Right kidney (tissue), 1 donor: ENCODE data around the gene ZNRF1.
"Not testable (repeated sequence)": the region's sequence is repeated elsewhere in the genome, so short reads cannot be mapped to it uniquely, and the experiment has no call there.

Experiments
- DNase-seq: peaks from one replicate; pipeline ENCODE4 v3.0.0-alpha.2; 2016

ZNRF1 gene

DNA sequence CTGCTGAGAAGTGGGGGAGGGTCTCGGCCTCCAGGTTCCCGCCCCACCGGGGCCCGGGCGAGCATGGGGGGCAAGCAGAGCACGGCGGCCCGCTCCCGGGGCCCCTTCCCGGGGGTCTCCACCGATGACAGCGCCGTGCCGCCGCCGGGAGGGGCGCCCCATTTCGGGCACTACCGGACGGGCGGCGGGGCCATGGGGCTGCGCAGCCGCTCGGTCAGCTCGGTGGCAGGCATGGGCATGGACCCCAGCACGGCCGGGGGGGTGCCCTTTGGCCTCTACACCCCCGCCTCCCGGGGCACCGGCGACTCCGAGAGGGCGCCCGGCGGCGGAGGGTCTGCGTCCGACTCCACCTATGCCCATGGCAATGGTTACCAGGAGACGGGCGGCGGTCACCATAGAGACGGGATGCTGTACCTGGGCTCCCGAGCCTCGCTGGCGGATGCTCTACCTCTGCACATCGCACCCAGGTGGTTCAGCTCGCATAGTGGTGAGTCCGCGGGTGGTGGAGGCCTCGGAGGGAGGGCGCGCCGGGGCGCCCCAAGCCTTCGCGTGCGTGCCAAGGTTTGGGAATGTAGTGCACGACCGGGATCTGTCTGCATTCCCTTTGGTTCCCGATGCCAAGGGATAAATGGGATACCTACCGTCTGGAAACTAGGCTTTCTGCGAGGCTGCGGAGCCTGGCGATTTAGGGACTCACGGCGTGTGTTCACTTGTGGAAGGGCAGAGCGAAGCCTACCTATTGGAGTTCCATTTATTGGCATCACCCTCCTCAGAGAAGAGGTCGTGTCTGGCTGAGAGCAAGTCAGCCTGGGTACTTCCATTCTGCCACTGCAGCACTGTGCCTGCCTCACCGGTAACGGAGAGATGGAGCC, 1.0 kb downstream of the ZNRF1 start:
- peak; percentile 75 for DNase-seq

DNA sequence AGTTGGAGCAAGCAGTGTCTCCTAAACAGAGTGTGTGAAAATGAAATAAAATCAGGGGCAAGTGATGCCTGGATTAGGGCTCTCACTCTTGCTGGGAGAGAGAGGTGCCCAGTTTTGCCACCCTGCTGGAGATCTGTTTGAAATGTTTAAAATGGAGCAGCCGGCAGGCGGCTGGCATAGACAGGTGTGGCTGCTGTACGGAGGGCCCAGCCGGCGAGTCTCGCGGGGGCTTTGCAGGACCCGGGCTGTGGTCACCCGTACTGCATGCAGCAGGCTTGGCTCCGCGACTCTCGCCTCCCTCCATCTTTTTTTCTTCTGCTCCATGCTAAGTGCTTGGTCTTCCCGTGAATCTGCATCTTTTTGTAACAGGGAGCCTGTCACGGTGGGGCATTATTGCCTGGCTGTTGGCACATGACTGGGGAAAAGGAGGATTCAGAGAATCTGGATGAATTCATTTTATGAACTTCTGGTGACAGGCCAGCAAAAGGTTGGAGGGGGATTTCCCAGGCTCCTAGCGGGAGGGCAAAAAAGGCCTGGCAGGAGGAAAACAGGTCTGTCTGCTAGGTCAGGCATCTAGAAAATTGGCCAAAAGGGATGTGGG, 1.8 kb downstream of the ZNRF1 start:
- DNase-seq: peak; percentile 51

DNA sequence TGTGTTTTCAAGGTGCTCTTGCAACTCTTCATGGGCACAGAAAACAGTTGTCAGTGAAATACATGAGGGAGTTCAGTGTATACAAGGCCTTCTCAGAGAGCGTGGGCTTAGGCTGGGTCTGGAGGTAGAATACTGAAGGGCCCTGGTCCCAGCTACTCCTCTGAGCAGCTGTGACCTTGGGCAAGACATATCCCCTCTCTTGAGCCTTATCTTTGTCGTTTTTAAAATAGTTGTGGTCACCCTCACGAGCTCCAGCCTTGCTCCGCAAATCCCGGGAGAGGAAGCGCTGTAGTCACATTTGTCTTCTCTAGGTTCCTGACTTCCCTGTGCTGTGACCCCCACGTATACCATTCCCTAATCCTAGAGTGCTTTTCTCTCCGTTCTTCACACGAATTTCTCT, 3.6 kb downstream of the ZNRF1 start:
- DNase-seq: no peak

DNA sequence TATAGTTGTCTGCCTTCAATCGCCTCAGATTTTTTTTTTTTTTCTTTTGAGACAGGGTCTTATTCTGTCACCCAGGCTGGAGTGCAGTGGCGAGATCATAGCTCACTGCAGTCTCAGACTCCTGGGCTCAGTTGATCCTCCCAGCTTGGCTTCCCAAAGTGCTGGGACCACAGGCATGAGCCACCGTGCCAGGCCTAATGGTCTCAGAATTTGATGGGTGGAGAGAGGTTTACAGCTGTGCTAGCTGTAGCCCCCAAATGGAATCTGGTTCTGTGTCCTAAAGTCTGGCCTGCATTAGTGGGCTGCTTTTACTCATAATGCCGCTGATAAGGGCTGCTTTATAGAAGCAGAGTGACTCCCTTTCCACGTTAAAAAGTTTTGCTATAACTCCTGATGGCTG, 5.1 kb downstream of the ZNRF1 start:
- DNase-seq: no peak

DNA sequence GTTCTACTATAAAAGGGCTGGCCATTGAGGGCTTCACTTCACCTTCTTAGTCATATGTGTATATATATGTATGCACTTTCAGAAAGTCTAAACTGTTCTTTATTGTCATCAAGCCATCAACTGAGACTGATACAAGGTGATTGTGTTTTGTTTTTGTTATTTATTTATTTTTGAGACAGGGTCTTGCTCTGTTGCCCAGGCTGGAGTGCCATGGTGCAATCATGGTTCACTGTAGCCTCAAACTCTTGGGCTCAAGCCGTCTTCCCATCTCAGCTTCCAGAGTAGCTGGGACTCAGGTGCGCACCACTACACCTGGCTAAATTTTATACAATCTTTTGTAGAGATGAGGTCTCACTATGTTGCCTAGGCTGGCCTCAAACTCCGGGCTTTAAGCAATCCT, 5.6 kb downstream of the ZNRF1 start:
- no peak for DNase-seq

DNA sequence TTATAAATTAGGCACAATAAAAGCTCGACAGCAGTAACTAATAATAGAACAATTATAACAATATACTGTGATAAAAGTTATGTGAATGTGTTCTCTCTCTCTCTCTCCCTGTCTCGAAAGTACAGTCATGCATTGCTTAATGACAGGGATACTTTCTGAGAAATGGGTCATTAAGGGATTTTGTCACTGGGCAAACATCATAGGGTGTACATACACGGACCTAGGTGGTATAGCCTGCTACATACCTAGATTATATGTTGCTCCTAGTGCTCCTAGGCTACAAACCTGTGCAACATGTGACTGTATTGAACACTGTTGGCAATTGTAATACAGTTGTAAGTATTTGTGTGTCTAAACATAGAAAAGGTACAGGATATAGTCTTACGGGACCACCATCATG, 6.9 kb downstream of the ZNRF1 start:
- no peak for DNase-seq

DNA sequence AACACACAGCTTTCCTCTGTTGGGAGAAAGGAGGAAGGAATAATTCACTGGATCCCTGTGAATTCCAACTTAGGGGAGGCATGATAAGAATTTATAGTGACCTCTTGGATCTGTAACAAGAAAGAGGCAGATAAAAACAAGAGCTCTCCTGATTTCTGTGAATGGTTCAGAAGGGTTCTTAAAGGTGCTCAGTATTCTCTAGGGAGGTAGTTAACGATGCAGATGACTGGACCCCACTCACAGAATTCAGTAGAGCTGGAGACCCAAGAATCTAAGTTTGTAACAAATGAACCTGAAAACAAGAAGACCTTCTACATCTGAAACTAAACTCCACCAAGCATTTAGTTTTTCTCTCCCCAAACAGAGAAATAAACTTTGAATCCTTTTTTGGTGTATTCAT, 8.6 kb downstream of the ZNRF1 start:
- DNase-seq: no peak

DNA sequence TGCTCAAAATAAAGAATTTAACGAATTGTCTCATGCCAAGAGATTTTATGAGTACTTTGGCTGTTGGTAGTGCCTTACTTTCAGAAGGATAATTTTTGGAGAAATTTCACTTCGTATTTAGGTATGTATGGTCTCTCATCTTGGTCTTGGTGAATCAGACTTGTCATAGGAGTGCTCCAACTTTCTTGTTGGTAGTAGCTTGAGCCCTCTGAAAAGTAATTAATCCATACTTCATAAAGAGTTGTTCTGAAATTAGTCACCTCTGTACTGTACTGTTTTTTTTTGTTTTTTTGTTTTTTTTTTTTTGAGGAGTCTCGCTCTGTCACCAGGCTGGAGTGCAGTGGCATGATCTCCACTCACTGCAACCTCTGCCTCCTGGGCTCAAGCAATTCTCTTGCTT, 11.6 kb downstream of the ZNRF1 start:
- no peak for DNase-seq

DNA sequence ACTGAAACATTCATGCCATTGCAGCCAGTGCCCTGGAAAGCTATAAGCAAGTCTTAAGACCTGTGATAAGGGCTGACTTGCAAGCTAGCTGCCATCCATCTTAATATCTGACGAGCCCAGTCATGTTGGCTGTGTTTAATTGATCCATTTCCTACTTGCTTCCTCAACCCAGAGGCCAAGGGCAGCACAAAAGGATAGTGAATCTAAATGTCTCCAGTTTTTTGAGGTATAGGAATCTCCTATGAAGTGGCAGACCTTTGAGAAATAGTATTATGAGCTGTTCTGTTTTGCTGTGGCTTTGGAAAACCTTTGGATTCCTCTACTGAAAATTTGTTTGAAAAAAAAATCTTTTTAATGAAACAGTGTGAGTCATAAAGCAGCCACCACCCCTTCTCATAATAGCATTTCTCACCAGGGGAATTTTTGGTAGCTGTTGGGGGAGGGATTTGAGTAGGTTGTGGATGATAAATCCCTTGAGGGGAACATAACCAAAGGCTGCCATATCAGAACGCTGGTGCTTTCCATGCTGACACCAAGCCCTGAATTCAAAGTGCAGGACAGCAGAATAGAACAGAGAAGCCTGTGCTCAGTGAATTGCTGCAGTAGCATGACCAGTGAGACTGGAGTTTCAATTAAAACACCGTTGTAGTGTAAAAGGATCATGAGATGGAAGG, 12.9 kb downstream of the ZNRF1 start:
- no peak for DNase-seq

DNA sequence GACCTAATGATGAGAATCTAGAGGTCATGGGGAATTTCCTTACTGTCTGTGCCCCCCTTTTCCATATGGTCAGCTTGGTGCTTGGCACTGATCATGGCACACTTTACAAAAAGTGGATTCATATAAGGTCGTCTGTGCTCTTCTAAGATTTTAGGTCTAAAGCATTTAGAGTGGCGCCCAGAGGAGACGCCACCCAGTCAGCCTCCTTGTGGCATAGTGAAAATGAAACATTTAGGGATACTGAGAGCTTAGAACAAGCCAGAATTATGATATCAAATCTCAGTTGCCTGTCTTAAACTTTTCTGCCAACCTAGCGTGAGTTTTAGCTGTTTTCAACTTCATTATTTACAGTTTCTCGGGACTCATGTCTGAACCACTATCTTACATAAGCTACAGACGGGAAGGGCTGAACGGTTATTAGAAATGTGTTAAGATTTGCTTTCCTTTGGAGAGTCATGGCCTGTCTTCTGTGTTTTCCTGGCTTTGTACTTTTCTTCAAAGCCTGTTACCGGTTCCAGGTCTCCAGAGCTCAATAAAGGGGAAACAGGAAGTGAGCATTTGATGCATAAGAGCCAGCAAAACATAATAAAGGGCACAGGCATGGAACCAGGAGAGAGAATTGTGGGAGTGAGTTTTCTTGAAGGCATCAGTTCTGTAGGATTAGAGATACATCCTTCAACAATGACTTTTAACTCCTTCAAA, 13.7 kb downstream of the ZNRF1 start:
- no peak for DNase-seq

DNA sequence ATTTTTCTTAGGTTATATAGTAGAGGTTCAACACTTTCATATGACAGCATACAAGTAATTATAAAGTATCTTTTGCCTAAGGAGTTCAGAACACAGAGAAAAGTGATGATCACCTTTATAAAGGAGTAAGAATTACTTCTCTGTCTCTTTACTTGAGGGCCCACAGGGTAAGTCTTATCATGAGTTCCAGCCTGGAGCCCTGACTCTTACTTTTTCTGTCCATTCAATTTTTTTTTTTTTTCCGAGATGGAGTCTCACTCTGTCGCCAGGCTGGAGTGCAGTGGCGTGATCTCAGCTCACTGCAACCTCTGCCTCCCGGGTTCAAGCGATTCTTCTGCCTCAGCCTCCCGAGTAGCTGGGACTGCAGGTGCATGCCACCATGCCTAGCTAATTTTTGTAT, 14.3 kb downstream of the ZNRF1 start:
- DNase-seq: not testable (repeated sequence)

DNA sequence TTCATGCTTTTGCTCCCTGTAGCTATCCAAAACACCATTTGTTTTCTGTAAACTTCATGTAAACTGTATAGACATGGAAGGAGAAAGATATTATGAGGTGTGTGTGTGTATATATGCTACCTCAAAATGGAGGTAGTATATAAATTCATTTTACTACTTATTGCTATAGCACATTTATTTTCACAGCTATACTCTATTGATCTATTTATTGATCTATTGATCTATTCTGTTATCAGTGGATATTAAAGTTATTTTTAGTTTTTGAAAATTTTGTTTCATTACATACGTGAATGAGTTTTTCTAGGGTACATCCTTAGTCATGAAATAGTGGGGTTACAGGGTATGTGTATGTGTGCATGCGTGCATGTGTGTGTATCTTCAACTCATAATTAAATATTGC, 15.5 kb downstream of the ZNRF1 start:
- DNase-seq: no peak

DNA sequence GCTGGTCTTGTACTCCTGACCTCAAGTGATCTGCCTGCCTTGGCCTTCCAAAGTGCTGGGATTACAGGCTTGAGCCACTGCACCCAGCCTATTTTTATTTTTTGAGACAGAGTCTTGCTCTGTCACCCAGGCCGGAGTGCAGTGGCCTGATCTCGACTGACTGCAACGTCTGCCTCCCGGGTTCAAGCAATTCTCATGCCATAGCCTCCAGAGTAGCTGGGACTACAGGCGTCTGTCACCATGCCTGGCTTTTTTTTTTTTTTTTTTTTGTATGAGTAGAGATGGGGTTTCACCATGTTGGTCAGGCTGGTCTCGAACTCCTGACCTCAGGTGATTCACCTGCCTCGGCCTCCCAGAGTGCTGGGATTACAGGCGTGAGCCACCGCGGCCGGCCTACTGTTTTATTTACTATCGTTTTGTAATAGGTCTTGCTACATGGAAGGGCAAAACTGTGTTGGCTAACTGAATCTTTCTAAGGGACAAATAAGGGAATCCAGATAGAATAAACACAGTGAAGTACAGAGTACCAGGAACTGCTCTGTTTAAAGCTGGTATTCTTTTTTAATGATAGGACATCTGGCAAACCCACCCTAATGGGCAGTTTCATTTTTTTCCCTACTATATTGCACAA, 17.7 kb downstream of the ZNRF1 start:
- DNase-seq: not testable (repeated sequence)

DNA sequence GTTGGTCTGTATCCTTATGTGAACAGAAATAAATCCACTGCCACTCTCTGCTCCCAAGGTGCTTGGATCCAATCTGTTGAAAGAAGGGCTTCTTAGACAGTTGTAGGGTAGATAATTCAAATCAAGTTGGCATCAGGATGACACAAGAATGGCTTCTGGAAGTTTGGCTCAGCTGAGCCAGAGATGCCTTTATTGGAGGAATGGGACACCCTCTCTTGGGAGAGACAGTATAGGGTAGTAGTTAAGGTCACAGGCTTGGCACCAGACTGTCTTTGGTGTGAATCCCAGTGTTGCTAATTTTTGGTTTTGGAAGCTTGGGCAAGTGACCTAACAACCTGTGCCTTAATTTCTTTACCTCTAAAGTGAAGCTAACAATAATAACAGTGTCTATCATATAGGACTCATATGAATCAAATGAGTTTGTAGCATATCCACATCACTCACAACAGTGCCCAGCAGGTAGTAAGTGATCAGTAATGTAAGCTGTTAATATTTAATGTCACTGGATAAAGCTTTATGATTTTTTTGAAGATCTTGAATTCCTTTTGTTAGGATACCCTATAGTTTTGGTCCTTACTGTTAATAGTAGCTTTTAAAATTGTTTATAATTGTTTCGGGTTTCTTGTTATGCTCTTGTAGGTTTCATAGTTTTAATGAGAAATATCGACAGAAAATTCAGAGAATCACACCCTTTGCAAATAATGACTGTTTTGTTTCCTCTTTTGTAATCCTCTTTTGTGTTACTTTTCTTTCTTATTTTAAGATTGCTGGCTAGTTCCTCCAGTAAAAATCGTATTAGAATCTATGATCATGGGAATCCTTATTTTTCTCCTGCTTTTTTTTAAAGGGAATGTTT, 19.1 kb downstream of the ZNRF1 start:
- no peak for DNase-seq

DNA sequence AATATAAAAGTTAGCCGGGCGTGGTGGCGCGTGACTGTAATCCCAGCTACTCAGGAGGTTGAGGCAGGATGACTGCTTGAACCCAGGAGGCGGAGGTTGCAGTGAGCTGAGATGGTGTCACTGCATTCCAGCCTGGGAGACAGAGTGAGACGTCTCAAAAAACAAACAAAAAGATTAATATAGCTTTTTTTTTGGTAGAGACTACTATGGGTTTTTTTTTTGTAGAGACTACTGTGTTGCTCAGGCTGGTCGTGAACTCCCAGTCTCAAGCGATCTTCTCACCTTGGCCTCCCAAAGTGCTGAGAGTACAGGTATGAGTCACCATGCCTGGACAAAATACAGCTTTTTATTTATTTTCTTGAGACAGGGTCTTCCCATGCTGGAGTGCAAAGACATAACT, 20.2 kb downstream of the ZNRF1 start:
- no peak for DNase-seq

DNA sequence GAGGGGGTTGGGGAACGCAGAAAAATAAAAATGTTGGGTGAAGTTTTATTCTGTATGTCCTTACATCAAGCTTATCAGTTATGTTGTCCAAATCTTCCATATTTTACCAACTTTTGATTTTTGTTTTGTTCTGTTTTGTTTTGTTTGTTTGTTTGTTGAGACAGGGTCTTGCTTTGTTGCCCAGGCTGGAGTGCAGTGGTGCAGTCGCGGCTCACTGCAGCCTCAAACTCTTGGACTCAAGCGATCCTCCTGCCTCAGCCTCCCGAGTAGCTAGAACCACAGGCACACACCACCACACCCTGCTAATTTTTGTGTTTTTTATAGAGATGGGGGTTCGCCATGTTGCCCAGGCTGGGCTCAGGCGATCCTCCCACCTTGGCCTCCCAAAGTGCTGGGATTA, 20.8 kb downstream of the ZNRF1 start:
- DNase-seq: no peak

DNA sequence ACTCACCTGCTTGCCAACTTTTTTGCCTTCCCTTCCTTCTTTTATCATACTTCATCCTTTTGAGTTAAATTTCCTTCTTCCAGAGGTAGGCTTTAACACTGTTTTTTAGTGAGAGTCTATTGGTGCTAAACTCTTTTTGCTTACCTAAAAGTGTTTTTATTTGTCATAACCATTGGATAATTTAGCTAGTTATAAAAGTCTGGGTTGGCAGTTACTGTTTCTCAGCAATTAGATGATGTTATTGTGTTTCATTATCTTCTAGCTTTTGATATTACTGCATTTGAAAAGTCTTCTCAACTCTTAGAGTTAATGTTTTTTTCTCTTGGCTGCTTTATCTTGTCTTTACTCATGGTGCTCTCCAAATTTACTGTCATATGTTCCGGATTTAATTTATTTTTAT, 22.6 kb downstream of the ZNRF1 start:
- DNase-seq: no peak

DNA sequence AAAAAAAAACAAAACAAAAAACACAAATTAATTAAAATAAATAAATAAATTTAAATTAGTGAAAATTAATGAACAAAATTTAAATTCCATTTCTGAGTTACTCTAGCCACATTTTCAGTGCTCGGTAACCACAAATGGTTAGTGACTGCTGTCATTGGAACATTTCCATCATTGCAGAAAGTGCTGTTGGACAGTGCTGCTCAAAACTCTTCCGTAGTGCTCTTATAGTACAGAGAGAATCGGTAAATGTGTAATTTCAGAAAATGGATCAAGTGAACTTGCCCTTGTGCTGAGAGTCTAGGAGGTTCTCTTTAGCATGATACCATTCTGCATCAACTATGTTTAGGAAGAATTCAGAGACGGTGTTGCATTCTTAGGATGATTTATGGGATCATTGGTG, 23.7 kb downstream of the ZNRF1 start:
- no peak for DNase-seq

DNA sequence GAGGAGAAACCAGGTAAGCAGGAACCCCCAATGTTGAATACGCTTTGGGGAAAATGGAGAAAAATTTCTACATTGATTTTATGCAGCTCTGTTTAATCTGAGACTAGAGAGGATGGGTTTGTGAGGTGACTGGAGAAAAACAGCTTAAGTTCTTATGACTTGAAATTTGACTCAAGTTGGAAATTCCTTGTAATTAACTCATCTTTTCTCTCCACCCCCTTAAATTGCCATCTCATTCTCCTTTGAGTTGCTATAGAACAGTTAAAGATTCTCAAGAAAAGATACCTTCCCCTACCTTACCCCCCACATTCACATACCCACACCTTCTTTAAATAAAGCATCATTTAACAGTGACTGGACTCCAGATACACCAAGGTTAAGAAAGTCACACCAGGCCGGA, 24.2 kb downstream of the ZNRF1 start:
- DNase-seq: no peak

DNA sequence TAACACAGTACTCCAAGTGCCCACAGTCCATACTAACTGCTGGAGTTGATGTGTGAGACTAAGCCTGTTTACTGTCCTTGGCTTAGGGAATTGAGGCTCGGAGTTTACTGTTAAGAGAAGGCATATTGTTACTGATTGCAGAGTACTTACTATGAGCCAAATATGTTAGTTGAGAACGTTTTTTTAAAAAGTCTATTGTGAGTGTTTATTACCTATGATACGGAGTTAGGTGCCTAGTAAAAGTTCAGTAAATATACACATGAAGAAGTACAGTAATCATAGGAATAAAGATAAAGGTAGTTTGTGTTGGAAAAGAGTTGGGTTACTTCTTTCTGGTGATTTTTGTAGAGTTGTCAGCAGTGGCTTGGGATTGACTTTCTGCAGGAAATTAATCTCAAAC, 25.4 kb downstream of the ZNRF1 start:
- no peak for DNase-seq

DNA sequence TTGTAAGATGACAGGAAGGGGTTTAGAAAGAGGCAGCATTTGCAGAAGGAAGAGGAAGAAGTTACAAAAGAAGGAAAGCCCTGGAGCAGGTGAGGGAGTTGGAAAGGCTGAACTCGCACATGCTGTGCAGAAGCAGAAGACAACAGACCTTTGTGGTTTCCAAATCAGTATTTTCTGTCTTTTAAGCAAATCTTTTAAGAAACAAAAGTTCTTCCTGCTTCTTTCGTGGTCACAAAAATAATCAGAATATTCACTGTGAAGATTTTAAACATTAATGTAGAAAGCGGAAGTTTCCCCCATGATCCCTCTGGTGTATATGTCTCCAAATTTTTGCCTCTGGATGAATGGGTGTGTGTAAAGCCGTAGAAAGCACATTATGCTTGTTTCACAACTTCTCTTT, 25.8 kb downstream of the ZNRF1 start:
- no peak for DNase-seq

DNA sequence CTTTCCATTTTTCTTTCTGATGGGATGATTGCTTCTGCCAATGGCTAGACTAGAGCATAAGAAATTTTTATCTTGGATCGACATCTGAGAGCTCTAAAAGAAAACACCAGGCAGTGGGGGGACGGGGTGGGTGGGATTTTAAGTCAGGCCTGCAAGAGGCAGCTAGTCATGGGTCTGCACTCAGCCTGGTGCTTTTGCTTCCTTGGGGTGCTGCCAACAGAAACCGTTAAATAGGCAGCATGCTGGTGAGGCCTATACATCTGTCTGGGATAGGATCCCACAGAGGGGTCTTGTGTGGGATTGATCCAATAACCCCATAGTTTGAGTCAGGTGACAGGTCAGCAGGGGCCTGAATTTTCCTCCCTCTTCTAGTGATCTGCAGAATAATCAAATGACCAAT, 26.9 kb downstream of the ZNRF1 start:
- DNase-seq: no peak
